Epithelial cell of esophagus (primary cell): ENCODE data around the gene RBMS1.

Experiments
- DNase-seq: peaks from one replicate; pipeline ENCODE4 v3.0.0; 2010; ENCODE audit warnings: low read depth
- H3K4me3 ChIP-seq: 2 replicates; pipeline ENCODE4 v1.5.1; 2011; ENCODE audit warnings: mild to moderate bottlenecking, low read length, control low read depth
- TF ChIP-seq, protein P1 (sequence below): IDR thresholded peaks from 2 replicates; pipeline ENCODE4 v1.5.1; 2011; ENCODE audit warnings: low read depth, mild to moderate bottlenecking, low read length, control low read depth, inconsistent platforms; ENCODE audit not compliant: insufficient read depth; ENCODE audit errors: missing control alignments

RBMS1 gene

DNA sequence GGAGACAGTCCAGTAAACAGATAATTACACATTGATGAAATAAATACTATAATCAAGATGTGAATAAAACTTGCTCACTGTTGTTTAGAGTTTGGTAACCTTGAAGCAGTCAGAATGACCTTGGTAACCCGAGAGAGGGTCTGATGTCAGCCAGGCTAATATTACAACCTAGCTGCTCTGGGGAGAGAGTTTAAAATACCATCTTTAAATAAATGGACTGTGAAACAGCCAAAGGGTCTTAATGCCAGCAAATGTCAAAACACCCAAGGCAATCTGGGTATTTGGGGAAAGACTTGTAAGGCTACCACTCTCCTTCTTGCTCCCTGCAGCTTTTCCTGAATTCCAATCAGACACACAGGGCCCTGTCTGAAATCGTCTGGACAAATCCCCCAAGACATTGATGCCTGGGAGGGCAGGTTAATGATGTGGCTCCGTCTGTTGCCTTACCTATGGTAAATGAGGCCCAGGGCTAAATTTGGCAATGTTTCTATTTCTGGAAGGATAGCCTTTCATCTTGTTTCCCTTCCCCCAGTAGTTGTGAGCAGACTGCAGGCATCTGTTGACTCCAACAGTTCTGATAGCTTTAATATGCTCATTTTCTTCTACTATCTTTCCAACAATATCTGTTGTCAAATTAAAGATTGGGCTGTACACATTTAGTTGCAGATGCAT lies 250.6 kb downstream of the RBMS1 start:
- DNase-seq = peak; percentile 58
- TF ChIP-seq, protein P1, sequence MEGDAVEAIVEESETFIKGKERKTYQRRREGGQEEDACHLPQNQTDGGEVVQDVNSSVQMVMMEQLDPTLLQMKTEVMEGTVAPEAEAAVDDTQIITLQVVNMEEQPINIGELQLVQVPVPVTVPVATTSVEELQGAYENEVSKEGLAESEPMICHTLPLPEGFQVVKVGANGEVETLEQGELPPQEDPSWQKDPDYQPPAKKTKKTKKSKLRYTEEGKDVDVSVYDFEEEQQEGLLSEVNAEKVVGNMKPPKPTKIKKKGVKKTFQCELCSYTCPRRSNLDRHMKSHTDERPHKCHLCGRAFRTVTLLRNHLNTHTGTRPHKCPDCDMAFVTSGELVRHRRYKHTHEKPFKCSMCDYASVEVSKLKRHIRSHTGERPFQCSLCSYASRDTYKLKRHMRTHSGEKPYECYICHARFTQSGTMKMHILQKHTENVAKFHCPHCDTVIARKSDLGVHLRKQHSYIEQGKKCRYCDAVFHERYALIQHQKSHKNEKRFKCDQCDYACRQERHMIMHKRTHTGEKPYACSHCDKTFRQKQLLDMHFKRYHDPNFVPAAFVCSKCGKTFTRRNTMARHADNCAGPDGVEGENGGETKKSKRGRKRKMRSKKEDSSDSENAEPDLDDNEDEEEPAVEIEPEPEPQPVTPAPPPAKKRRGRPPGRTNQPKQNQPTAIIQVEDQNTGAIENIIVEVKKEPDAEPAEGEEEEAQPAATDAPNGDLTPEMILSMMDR = no peak
- H3K4me3 ChIP-seq = no peak overlapping the region

DNA sequence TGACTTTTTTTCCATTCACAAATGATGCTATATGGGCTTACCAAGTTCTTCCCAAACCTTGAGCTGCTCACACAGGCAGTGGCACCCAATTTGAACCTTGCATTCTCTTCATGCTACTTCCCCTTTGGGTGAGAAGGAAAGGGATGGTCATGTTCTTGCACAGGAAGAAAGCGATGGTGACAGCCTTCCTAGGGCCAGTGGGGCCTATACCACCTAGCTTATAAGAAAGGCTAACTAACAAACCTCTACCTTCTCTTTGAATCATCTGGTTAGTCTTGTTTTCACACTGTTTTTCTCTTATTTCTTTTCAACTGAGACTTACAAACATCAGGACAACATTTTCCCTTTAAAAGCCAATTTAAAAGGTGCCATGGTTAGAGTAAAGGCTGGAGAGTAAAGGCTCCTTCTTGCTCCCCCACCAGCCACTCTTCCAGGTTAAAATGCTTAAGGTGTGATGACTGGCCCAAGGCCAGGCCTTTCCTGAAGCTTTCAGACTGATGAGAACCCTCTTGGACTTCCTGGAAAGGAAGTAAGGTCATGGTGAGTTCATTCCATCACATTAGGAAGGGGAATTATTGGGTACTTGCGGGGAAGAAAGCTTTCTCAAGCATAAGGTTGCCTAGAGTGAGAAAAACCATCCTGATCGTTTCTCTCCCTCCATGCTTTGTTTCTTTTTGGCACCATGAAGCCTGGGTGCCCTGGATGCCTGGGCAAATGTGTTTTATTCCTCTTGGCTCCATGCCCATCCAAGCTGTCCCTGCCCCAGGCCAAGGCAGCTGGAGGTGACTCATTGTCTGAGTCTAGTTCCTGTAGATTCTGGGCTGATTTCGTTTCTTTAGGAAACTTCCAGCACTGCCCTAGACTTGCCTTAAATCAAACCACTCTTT lies 252.1 kb downstream of the RBMS1 start:
- TF ChIP-seq, protein P1 = no peak
- DNase-seq = peak; percentile 90
- H3K4me3 ChIP-seq = no peak overlapping the region

DNA sequence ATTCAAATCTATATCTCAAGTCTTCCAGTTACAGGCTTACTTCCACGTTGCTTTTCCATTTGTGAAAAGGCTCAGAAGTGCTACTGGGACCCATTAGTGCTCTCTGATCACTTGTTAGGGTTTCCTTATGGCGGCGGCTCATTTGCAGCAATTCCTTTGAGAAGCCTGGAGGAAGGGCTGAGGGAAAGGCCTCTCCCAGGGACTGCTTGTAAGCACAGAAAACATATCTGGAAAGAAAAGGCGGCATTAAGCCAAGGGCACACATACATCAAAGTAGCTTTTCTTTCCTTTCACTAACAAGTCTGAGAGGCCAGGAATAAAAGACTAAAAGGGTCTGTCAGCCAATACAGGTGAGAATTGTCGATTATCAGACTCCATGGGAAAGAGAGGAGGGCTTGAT lies 254.2 kb downstream of the RBMS1 start:
- no peak for DNase-seq
- no peak overlapping the region for H3K4me3 ChIP-seq

DNA sequence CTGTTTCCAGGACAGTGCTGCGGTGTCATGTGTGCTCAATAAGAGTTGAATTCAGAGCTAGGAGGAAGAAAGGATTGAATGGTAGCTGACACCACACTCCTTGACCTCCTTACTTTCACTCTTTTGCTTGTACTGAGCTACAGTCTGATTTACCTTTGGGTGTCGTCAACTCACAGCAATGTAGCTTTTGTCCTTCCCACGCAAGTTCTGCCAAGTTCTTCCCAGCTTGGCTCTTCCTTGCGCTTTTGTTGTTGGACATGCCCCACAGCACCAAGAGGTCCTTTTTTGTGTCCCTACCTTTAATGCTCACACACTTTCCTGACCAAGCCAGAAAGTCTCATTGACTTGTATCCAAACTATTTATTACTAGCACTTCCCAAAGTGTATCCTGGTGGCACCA lies 255.2 kb downstream of the RBMS1 start:
- TF ChIP-seq, protein P1 = no peak
- no peak overlapping the region for H3K4me3 ChIP-seq
- peak; percentile 70 for DNase-seq

More for the DNA sequence above, 254.2 kb downstream of the RBMS1 start:
- TF ChIP-seq, protein P1 = no peak

DNA sequence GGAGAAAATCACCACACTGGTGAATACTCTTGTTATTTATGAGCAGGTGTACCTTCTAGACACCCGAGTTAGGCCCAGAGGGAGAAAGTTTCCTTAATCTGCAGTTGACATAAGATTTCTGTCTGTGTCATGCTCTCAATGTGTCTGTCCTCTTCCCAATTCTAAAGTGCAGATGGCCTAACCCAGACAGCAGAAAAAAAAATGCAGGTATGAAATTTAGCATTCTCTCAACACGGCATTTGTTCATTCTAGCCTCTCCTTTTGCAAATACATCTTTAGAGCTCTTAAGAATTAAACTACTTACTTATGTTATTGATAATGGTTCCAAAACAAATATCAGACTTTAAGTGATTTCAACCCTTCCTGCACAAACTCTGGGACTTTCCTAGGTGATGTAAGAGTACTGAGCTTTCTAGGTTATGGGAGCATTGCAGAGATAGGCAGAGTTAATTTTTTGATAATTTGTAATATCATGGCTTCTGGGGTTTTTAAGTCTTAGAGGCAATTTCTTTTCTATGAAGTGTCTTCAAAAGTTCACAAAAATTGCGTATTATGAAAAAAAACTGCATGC lies 260.6 kb downstream of the RBMS1 start:
- TF ChIP-seq, protein P1 = no peak
- no peak for DNase-seq

DNA sequence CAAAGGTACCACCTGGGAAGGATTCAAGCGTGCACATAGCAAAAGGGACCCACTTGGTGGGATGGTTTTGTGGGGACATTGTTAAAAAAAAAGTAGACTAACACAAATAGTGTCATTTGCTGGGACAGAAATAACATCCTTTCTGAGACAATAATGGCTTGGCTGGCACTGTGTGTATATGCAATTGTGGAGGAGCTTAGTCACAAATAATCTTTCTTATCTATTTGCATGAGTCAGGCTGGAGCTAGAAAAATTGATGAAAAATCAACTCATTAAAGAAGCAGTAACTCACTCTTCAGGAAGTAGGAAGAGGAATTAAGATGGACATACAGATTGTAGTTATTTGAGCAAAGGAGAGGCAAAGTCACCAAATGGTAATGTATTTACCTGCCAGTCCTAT lies 264.0 kb downstream of the RBMS1 start:
- TF ChIP-seq, protein P1 = no peak
- H3K4me3 ChIP-seq = no peak overlapping the region
- DNase-seq = peak; percentile 67

More for the DNA sequence above, 260.6 kb downstream of the RBMS1 start:
- no peak overlapping the region for H3K4me3 ChIP-seq
